Mesenchymal stem cell (in vitro differentiated cells and primary cell): ENCODE data around the gene TARS2.

Source experiments
- DNase-seq: peaks from one replicate; pipeline ENCODE4 v3.0.0-alpha.2; 2013
- H2AFZ ChIP-seq: one replicate; pipeline ENCODE4 v1.6.1; 2013; ENCODE audit warnings: low read depth, mild to moderate bottlenecking, control low read depth, inconsistent platforms, low read length, moderate library complexity
- H2AK5ac ChIP-seq: 2 replicates; pipeline ENCODE4 v1.6.1; 2013; ENCODE audit warnings: low read length, moderate library complexity, mild to moderate bottlenecking, inconsistent platforms; ENCODE audit not compliant: severe bottlenecking
- H2BK120ac ChIP-seq: one replicate; pipeline ENCODE4 v1.6.1; 2013; ENCODE audit warnings: low read depth, mild to moderate bottlenecking, inconsistent platforms, low read length, moderate library complexity
- H2BK12ac ChIP-seq, 2 experiments: one replicate each; pipeline ENCODE4 v1.6.1; 2013; ENCODE audit warnings: inconsistent platforms in 2 of 2, low read length in 2 of 2, mild to moderate bottlenecking in 2 of 2, moderate library complexity in 2 of 2, control low read depth in 1 of 2
- H2BK15ac ChIP-seq: one replicate; pipeline ENCODE4 v1.6.1; 2013; ENCODE audit warnings: mild to moderate bottlenecking, low read depth, inconsistent platforms; ENCODE audit not compliant: poor library complexity, severe bottlenecking
- H2BK5ac ChIP-seq: 2 replicates; pipeline ENCODE4 v1.6.1; 2013; ENCODE audit warnings: low read depth, mild to moderate bottlenecking, low read length, control low read depth, inconsistent platforms; ENCODE audit not compliant: poor library complexity, severe bottlenecking
- H3K14ac ChIP-seq, 2 experiments: one replicate each; pipeline ENCODE4 v1.6.1; 2013; ENCODE audit warnings: inconsistent platforms in 2 of 2, low read length in 2 of 2, control low read depth in 1 of 2, mild to moderate bottlenecking in 1 of 2, moderate library complexity in 1 of 2
- H3K18ac ChIP-seq, 2 experiments: one replicate each; pipeline ENCODE4 v1.6.1; 2013; ENCODE audit warnings: inconsistent platforms in 2 of 2, low read length in 2 of 2, control low read depth in 1 of 2, low read depth in 1 of 2, mild to moderate bottlenecking in 1 of 2
- H3K23ac ChIP-seq, 2 experiments: one replicate each; pipeline ENCODE4 v1.6.1; 2013; ENCODE audit warnings: inconsistent platforms in 2 of 2, low read length in 2 of 2, mild to moderate bottlenecking in 2 of 2, moderate library complexity in 2 of 2, control low read depth in 1 of 2
- H3K27ac ChIP-seq: 2 replicates; pipeline ENCODE4 v1.5.1; 2013; ENCODE audit warnings: mild to moderate bottlenecking, moderate library complexity, low read length, control low read depth, inconsistent platforms; ENCODE audit not compliant: poor library complexity, severe bottlenecking
- H3K27me3 ChIP-seq, 2 experiments: 2 replicates each; pipeline versions ENCODE4 v1.6.1 to v1.7.0; 2013; ENCODE audit warnings: low read length in 2 of 2, mild to moderate bottlenecking in 2 of 2, moderate library complexity in 2 of 2, control low read depth in 1 of 2, inconsistent platforms in 1 of 2; ENCODE audit not compliant: control insufficient read depth in 1 of 2, insufficient read depth in 1 of 2
- H3K36me3 ChIP-seq, 2 experiments: 2 replicates each; pipeline versions ENCODE4 v1.6.1 to v1.7.0; 2013; ENCODE audit warnings: low read length in 2 of 2, control low read depth in 1 of 2, inconsistent platforms in 1 of 2, low read depth in 1 of 2, mild to moderate bottlenecking in 1 of 2; ENCODE audit not compliant: insufficient read depth in 2 of 2, control insufficient read depth in 1 of 2
- H3K4ac ChIP-seq, 2 experiments: one replicate each; pipeline ENCODE4 v1.6.1; 2013; ENCODE audit warnings: inconsistent platforms in 2 of 2, low read length in 2 of 2, mild to moderate bottlenecking in 2 of 2, moderate library complexity in 2 of 2, control low read depth in 1 of 2, low read depth in 1 of 2
- H3K4me1 ChIP-seq: 2 replicates; pipeline ENCODE4 v1.6.1; 2013; ENCODE audit warnings: low read depth, low read length, control low read depth; ENCODE audit not compliant: control insufficient read depth, insufficient read depth
- H3K4me2 ChIP-seq: 2 replicates; pipeline ENCODE4 v1.6.1; 2013; ENCODE audit warnings: low read length, mild to moderate bottlenecking, inconsistent platforms; ENCODE audit not compliant: poor library complexity, severe bottlenecking
- H3K4me3 ChIP-seq, 2 experiments: 2 replicates each; pipeline versions ENCODE4 v1.5.1 to v1.7.0; 2013; ENCODE audit warnings: low read length in 2 of 2, mild to moderate bottlenecking in 2 of 2, control low read depth in 1 of 2, low read depth in 1 of 2; ENCODE audit not compliant: insufficient read depth in 1 of 2
- H3K79me1 ChIP-seq: replicated peaks from 2 replicates; pipeline ENCODE4 v1.6.1; 2013; ENCODE audit warnings: mild to moderate bottlenecking, control low read depth, low read length, inconsistent platforms; ENCODE audit not compliant: poor library complexity, severe bottlenecking
- H3K9ac ChIP-seq: 2 replicates; pipeline ENCODE4 v1.7.0; 2013; ENCODE audit warnings: mild to moderate bottlenecking, low read length, moderate library complexity
- H3K9me3 ChIP-seq: 2 replicates; pipeline ENCODE4 v1.7.0; 2013; ENCODE audit warnings: mild to moderate bottlenecking, low read length; ENCODE audit not compliant: control insufficient read depth
- H4K8ac ChIP-seq: one replicate; pipeline ENCODE4 v1.6.1; 2013; ENCODE audit warnings: inconsistent platforms, mild to moderate bottlenecking, low read length, moderate library complexity
- H4K91ac ChIP-seq: one replicate; pipeline ENCODE4 v1.6.1; 2013; ENCODE audit warnings: mild to moderate bottlenecking, low read length, inconsistent platforms
- WGBS: methylation state at CpG from one replicate; pipeline ENCODE4 v1.1.7; 2013; ENCODE audit warnings: mixed read lengths; 5-methylcytosine and 5-hydroxymethylcytosine counted together

Gene TARS2

DNA sequence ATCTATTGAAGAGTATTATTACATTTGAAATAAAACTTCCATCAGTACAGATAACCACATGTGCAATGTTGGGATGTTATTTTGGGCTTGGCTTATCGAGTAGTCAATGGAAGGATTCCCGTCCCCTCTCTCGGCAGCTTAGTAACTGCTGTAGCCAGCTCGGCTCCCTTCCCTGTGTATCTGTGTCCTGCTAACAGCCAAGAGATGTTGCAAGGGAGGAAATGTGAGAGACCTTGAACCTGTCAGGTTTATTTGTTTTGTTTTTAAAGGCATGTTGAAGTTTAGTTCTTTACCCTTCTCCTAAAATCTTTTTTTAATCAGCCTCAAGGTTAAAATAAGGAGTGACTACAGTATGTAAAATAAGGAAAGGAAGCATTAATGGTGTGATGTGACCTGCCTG, 13.6 kb upstream of the TARS2 start:
- H3K14ac ChIP-seq, result no peak overlapping the region
- H2AFZ ChIP-seq, result no peak overlapping the region
- no peak overlapping the region for H3K4ac ChIP-seq
- H3K36me3 ChIP-seq, result peaks cover 31 to 41% of the 10 kb centered on the region in 2 experiments
- H3K27ac ChIP-seq, result no peak overlapping the region
- H3K9ac ChIP-seq, result no peak overlapping the region
- no peaks in the 10 kb centered on the region for H3K9me3 ChIP-seq
- whole genome bisulfite sequencing, result 85% methylated on average over 4 of the region's 4 CpGs
- H3K23ac ChIP-seq, result no peak overlapping the region
- no peak overlapping the region for H2BK15ac ChIP-seq
- H3K4me1 ChIP-seq, result no peaks in the 10 kb centered on the region
- no peak overlapping the region for H2AK5ac ChIP-seq
- no peak overlapping the region for H4K8ac ChIP-seq
- H3K79me1 ChIP-seq, result peaks cover 14% of the 10 kb centered on the region
- no peak overlapping the region for H2BK12ac ChIP-seq
- H2BK5ac ChIP-seq, result no peak overlapping the region
- H4K91ac ChIP-seq, result no peak overlapping the region
- H3K4me3 ChIP-seq, result no peak overlapping the region
- no peak overlapping the region for H3K18ac ChIP-seq
- no peak overlapping the region for H3K4me2 ChIP-seq
- H3K27me3 ChIP-seq, result no peaks in the 10 kb centered on the region
- H2BK120ac ChIP-seq, result no peak overlapping the region
- no peak for DNase-seq

DNA sequence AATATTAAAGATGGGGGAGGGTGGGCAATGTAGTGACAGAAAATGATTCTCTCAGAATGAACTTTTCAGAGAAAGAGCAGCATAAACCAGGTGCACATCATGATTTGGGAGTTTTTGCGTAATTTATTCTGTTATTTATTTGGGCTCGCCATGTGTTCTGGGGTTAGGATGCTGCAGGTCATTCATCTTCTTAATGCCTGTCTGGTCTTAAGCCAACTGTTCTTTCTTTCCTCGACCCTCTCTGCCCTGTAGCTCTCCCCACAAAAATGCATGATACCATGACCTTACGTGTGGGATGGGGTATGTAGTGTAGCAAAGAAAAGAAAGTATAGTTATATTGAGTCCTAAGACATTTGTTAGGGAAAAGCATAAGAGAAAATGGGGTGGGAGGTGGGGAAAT, 12.3 kb upstream of the TARS2 start:
- no peak overlapping the region for H3K4me2 ChIP-seq
- no peak overlapping the region for H2AFZ ChIP-seq
- no peak overlapping the region for H3K4me3 ChIP-seq
- H3K9me3 ChIP-seq, result no peaks in the 10 kb centered on the region
- no peak overlapping the region for H4K91ac ChIP-seq
- H2BK120ac ChIP-seq, result no peak overlapping the region
- peak; percentile 18 for DNase-seq
- H3K18ac ChIP-seq, result no peak overlapping the region
- no peak overlapping the region for H2BK5ac ChIP-seq
- H3K27me3 ChIP-seq, result no peaks in the 10 kb centered on the region
- no peak overlapping the region for H3K4ac ChIP-seq
- H3K9ac ChIP-seq, result no peak overlapping the region
- no peak overlapping the region for H3K23ac ChIP-seq
- H3K36me3 ChIP-seq, result peaks cover 31 to 37% of the 10 kb centered on the region in 2 experiments
- peaks cover 14% of the 10 kb centered on the region for H3K79me1 ChIP-seq
- no peak overlapping the region for H3K27ac ChIP-seq
- no peak overlapping the region for H4K8ac ChIP-seq
- WGBS, result 46% methylated on average over 4 of the region's 4 CpGs
- H2BK12ac ChIP-seq, result no peak overlapping the region
- H2BK15ac ChIP-seq, result no peak overlapping the region
- no peaks in the 10 kb centered on the region for H3K4me1 ChIP-seq
- H2AK5ac ChIP-seq, result no peak overlapping the region
- H3K14ac ChIP-seq, result no peak overlapping the region

DNA sequence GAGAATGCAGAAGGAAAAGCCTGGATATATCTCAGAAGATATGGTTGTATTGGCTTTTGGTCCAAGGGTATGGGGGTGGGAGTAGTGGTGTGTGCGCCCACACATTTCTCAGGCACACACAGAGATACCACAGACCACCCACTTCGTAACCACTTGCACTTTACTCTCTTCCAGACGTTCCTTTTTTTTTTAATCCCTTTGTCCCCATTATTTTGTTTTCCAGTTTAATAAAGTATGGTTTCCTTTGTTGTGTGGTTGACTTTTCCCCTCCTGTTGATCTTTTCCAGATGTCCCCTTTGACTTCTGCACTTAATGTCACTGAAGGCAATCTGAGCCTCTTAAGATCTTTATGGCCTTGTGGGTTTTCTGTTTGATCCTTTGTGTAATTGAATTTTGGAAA, 10.5 kb upstream of the TARS2 start:
- no peak overlapping the region for H3K4ac ChIP-seq
- no peak overlapping the region for H3K4me2 ChIP-seq
- peak overlapping the region in 1 of 2 experiments; percentile 38 for H2BK12ac ChIP-seq
- H3K14ac ChIP-seq, result no peak overlapping the region
- no peak overlapping the region for H2BK5ac ChIP-seq
- H3K27ac ChIP-seq, result no peak overlapping the region
- no peaks in the 10 kb centered on the region for H3K4me1 ChIP-seq
- H3K9me3 ChIP-seq, result no peaks in the 10 kb centered on the region
- H4K8ac ChIP-seq, result no peak overlapping the region
- H3K36me3 ChIP-seq, result peaks cover 16 to 18% of the 10 kb centered on the region in 2 experiments
- H3K4me3 ChIP-seq, result no peak overlapping the region
- no peak overlapping the region for H2AK5ac ChIP-seq
- no peak overlapping the region for H2BK15ac ChIP-seq
- H4K91ac ChIP-seq, result peak overlapping the region; percentile 11
- H3K18ac ChIP-seq, result peak overlapping the region in 1 of 2 experiments; percentile 98
- H3K79me1 ChIP-seq, result peaks cover 6% of the 10 kb centered on the region
- H3K23ac ChIP-seq, result no peak overlapping the region
- H2AFZ ChIP-seq, result no peak overlapping the region
- DNase-seq, result peak; percentile 30
- H3K27me3 ChIP-seq, result no peaks in the 10 kb centered on the region
- H2BK120ac ChIP-seq, result peak overlapping the region; percentile 37
- no peak overlapping the region for H3K9ac ChIP-seq
- WGBS, result 80% methylated on average over 1 of the region's 3 CpGs

DNA sequence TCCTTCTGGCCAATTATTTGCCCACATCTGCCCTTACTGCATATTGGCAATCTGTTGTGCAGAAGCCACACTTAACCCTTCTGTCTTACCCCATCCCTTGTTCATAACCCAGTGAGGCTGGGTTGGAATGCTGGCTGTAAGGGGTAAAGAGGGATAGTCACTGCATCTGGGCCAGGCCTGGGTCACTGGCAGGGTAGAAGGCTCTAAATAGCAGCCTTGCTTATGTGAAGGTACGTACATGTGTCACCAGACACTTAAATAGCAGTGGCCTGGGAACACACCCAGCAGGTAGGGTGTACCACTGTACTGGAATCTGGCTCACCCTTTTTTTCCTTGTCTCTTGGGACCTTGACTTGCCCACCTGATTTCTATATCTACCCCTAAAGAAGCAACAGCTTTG, 9.9 kb upstream of the TARS2 start:
- Histone ChIP-seq H2AFZ (no peak overlapping the region), H3K14ac (peak overlapping the region in 1 of 2 experiments; percentile 36), H3K18ac (peak overlapping the region; percentile 14 to 98), H3K9ac (no peak overlapping the region), H3K23ac (no peak overlapping the region), H2BK5ac (no peak overlapping the region), H3K9me3 (no peaks in the 10 kb centered on the region), H2BK15ac (peak overlapping the region; percentile 82), H3K4me2 (no peak overlapping the region), H3K36me3 (peaks cover 10 to 12% of the 10 kb centered on the region in 2 experiments), H4K91ac (peak overlapping the region; percentile 97), H3K27me3 (no peaks in the 10 kb centered on the region), H3K4ac (peak overlapping the region in 1 of 2 experiments; percentile 95), H2AK5ac (no peak overlapping the region), H3K4me1 (no peaks in the 10 kb centered on the region), H3K4me3 (no peak overlapping the region), H2BK12ac (peak overlapping the region; percentile 42 to 69), H4K8ac (peak overlapping the region; percentile 69), H3K27ac (no peak overlapping the region), H2BK120ac (peak overlapping the region; percentile 82), H3K79me1 (peaks cover 6% of the 10 kb centered on the region)
- WGBS, result 36% methylated on average over 1 of the region's 1 CpG
- DNase-seq, result no peak
